ENCODE measurements around the gene CMYA5.

DNA sequence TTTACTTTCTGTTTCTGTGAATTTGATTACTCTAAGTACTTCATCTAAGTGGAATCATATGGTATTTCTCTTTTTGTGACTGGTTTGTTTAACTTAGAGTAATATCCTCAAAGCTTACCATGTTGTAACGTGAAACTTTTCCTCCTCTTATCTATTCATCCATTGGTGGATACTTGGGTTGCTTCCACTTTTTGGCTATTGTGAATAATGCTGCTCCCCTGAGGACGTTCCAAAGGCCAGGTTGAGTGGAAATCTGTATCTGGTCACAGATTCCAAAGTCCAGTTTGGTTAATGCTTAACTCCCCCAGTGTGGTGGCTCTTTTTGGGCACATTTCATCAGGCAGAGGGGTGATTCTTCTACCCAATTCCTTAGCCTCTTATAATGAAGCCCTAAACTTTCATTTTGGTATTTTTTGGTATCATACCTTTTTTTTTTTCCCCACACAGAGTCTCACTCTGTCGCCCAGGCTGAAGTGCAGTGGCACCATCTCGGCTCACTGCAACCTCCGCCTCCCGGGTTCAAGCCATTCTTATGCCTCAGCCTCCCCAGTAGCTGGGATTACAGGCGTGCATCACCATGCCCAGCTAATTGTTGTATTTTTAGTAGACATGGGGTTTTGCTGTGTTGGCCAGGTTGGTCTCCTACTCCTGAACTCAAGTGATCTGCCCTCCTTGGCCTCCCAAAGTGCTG lies 65.4 kb downstream of the CMYA5 start:
- TF ChIP-seq ZNF274 (IDR thresholded peaks at IDR 0.05; ENCODE audit: low read depth, low read length) (no peak), SUZ12 (IDR thresholded peaks at IDR 0.05; ENCODE audit: extremely low read depth, insufficient read depth, insufficient read length) (no peak), YY1 (IDR thresholded peaks at IDR 0.05; ENCODE audit: insufficient read depth, insufficient read length) (no peak)

Measured in NT2/D1 (cell line).